Measurements from ENCODE around the gene PLCB1. TPM values are rescaled to one million over a fixed set of nuclear protein-coding genes. Genes with fewer than 3 reads are reported as not detected.

PLCB1 gene
- total and polyA plus RNA-seq, 10 of the 15 experiments (the other 5 are each of a cell fraction or from before 2014, with no cell fraction given), result 0.05 to 5.3 (median 0.17) TPM; not detected in 1

DNA sequence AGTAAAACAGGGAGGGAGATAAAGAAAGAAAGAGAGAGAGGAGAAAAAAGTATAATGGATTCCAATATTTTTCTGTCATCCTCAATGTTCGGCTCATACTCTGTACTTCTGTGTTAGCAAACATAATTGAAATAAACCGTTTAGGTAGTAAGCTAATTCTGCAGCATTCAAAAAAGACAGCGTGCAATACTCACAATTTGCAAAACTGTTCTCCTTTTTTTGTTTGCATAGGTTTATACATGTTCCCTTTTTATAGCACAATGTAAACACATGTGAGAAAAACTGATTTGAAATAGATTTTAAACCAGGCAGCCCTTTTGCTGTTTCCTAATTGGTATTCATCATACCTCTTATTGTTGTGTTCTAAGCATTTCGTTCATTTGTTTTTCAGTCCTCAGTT lies 188.9 kb downstream of the PLCB1 start:
- RAD21 ChIA-PET (ENCODE audit: unreplicated experiment), result no interaction called here
- no peaks in the 10 kb centered on the region for H3K36me3 ChIP-seq (ENCODE audit: control insufficient read depth in 2 of 2, insufficient read depth in 2 of 2, low read length in 1 of 2)
- FAIRE-seq (no peak), DNase-seq (ENCODE audit: low read depth, low spot score) (no peak), ATAC-seq (no peak)
- no peaks in the 10 kb centered on the region for H3K27me3 ChIP-seq (replicated peaks in 1 of 2; ENCODE audit: control insufficient read depth in 2 of 2, insufficient read depth in 2 of 2, low read length in 1 of 2)
- POLR2A ChIA-PET, result no interaction called here
- no peaks in the 10 kb centered on the region for H3K4me1 ChIP-seq (ENCODE audit: control insufficient read depth, insufficient read depth, low read length)
- no peaks in the 10 kb centered on the region for H3K79me2 ChIP-seq (ENCODE audit: control insufficient read depth, insufficient read depth, low read length)
- in situ Hi-C loops (cut with MboI), result no loop called here
- BruUV-seq (replicated peaks), result no TSS peak
- TF ChIP-seq SREBF1 (IDR thresholded peaks at IDR 0.05; ENCODE audit: low read length), result no peak
- WGBS (ENCODE audit: insufficient coverage, insufficient replicate concordance, low lambda C conversion rate, missing lambda C conversion rate), result 0% methylated on average over 4 of the region's 4 CpGs
- no peak overlapping the region for H3K27ac ChIP-seq (ENCODE audit: control insufficient read depth, insufficient read depth)
- no peaks in the 10 kb centered on the region for H4K20me1 ChIP-seq (ENCODE audit: control insufficient read depth, insufficient read depth)
- no peak overlapping the region for H3K4me2 ChIP-seq (ENCODE audit: control insufficient read depth, insufficient read depth)
- H3K4me3 ChIP-seq, result no peak overlapping the region
- CTCF ChIA-PET, result no interaction called here
- intact Hi-C loops (cut with micrococcal nuclease; ENCODE audit: unreplicated experiment), result no loop called here
- SMC1A ChIA-PET (ENCODE audit: uncharacterized antibody, unreplicated experiment), result no interaction called here
- no peak overlapping the region for H2AFZ ChIP-seq (ENCODE audit: control insufficient read depth, low read depth, low read length)
- no peaks in the 10 kb centered on the region for H3K9me3 ChIP-seq (replicated peaks; ENCODE audit: control insufficient read depth, insufficient read depth, low read length)
- no peak overlapping the region for H3K9ac ChIP-seq (ENCODE audit: control insufficient read depth, insufficient read depth, low read length)

DNA sequence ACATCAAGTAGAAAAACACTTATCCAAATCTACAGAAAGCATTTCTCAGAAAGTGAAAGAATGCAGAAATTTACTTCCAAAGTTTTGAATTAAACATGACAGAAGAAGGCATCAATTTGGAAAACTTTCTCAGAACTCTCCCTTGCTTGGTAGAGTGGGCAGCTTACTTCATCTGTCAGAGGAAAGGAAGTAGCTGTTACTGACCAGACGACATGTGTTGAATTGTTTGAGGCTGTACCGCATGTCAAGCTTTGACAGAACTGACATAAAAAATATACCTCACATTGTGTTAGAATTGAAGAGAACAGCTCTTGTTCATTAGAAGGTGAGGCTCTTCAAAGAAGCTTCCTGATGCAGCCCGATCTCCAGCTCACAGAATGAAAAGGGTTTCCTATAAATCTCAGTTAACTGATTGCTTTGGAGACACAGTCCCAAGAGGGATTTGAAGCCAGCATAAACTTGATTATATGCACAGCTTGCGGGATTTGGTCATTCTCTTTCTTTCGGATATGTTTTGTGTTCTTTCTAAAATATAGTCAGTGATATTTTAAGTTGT lies 190.7 kb downstream of the PLCB1 start:
- no peaks in the 10 kb centered on the region for H3K4me1 ChIP-seq (ENCODE audit: control insufficient read depth, insufficient read depth, low read length)
- ChIA-PET POLR2A (no interaction called here), SMC1A (ENCODE audit: uncharacterized antibody, unreplicated experiment) (interaction anchor here (1.7 kb wide), 1 partner anchor 13 kb away, joined by 4 read pairs; no protein-coding TSS in a partner anchor), CTCF (interaction anchor here (1.1 kb wide), 1 partner anchor 400 kb away, joined by 3 read pairs; no protein-coding TSS in a partner anchor), RAD21 (ENCODE audit: unreplicated experiment) (no interaction called here)
- FAIRE-seq, result no peak
- no peaks in the 10 kb centered on the region for H3K36me3 ChIP-seq (ENCODE audit: control insufficient read depth in 2 of 2, insufficient read depth in 2 of 2, low read length in 1 of 2)
- no peak for ATAC-seq
- no TSS peak for BruUV-seq (replicated peaks)
- H3K4me3 ChIP-seq, result no peak overlapping the region
- H3K4me2 ChIP-seq (ENCODE audit: control insufficient read depth, insufficient read depth), result no peak overlapping the region
- H3K9ac ChIP-seq (ENCODE audit: control insufficient read depth, insufficient read depth, low read length), result no peak overlapping the region
- H2AFZ ChIP-seq (ENCODE audit: control insufficient read depth, low read depth, low read length), result no peak overlapping the region
- 9% methylated on average over 5 of the region's 5 CpGs for WGBS (ENCODE audit: insufficient coverage, insufficient replicate concordance, low lambda C conversion rate, missing lambda C conversion rate)
- in situ Hi-C loops (cut with MboI) (no loop called here), intact Hi-C loops (cut with micrococcal nuclease; ENCODE audit: unreplicated experiment) (no loop called here)
- no peaks in the 10 kb centered on the region for H3K79me2 ChIP-seq (ENCODE audit: control insufficient read depth, insufficient read depth, low read length)
- DNase-seq (ENCODE audit: low read depth, low spot score), result no peak
- no peaks in the 10 kb centered on the region for H4K20me1 ChIP-seq (ENCODE audit: control insufficient read depth, insufficient read depth)
- H3K9me3 ChIP-seq (replicated peaks; ENCODE audit: control insufficient read depth, insufficient read depth, low read length), result no peaks in the 10 kb centered on the region
- H3K27ac ChIP-seq (ENCODE audit: control insufficient read depth, insufficient read depth), result no peak overlapping the region
- no peaks in the 10 kb centered on the region for H3K27me3 ChIP-seq (replicated peaks in 1 of 2; ENCODE audit: control insufficient read depth in 2 of 2, insufficient read depth in 2 of 2, low read length in 1 of 2)
- TF ChIP-seq RAD21 (IDR thresholded peaks at IDR 0.05; ENCODE audit: insufficient read depth, low read depth, low read length), result no peak
- no peak for TF ChIP-seq CUX1 (IDR thresholded peaks at IDR 0.05; ENCODE audit: insufficient replicate concordance, low read depth, low read length)
- TF ChIP-seq NR2C1 (IDR thresholded peaks at IDR 0.05), result no peak
- TF ChIP-seq NKRF (conservative IDR thresholded peaks at IDR 0.05), result no peak
- no peak for TF ChIP-seq SP1 (IDR thresholded peaks at IDR 0.05; ENCODE audit: low read depth, low read length)
- TF ChIP-seq, protein P1, sequence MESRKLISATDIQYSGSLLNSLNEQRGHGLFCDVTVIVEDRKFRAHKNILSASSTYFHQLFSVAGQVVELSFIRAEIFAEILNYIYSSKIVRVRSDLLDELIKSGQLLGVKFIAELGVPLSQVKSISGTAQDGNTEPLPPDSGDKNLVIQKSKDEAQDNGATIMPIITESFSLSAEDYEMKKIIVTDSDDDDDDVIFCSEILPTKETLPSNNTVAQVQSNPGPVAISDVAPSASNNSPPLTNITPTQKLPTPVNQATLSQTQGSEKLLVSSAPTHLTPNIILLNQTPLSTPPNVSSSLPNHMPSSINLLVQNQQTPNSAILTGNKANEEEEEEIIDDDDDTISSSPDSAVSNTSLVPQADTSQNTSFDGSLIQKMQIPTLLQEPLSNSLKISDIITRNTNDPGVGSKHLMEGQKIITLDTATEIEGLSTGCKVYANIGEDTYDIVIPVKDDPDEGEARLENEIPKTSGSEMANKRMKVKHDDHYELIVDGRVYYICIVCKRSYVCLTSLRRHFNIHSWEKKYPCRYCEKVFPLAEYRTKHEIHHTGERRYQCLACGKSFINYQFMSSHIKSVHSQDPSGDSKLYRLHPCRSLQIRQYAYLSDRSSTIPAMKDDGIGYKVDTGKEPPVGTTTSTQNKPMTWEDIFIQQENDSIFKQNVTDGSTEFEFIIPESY (IDR thresholded peaks at IDR 0.05), result no peak
